ENCODE measurements around the gene CD69. TPM values are rescaled to one million over a fixed set of nuclear protein-coding genes. Genes with fewer than 3 reads are reported as not detected.

The CD69 gene
- total RNA-seq, 1 donor: 545 TPM

- DNase-seq (ENCODE audit: low read depth in 2 of 3, low spot score in 2 of 3): no peak
Observed at GRCh38 chr12:9782547-9783382, 22.1 kb upstream of the CD69 start.

DNA sequence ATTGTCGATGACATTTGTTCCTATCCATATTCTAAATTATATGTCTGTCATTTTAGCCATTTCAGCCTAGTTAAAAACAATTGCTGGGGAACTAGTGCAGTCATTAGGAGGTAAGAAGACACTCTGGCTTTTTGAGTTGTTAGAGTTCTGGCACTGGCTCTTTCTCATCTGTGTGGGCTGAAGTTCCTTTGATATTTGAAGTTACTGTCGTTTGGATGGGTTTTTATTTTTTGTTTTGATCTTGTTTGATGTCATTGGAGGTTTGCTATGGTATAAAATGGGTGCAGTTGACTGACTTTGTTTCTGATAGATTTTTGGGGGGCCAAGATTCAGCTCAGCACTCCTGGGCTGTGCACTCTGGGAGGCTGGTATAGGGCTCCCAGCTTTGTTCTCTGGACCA is 20.7 kb upstream of the CD69 start:
- DNase-seq (ENCODE audit: low read depth in 2 of 3, low spot score in 2 of 3): no peak

DNA sequence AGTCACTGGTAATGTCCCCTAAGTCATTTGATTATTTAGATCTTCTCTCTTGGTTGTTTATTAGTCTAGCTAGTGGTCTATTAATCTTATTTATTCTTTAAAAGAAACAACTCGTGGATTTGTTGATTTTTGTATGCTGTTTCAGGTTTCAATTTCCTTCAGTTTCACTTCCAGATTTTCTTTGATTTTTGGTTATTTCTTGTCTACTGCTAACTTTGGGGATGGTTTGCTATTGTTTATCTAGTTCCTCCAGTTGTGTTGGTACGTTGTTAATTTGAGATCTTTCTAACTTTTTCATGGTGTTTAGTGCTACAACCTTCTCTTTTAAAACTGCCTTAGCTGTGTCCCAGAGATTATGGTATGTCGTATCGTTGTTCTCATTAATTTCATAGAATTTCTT is 18.5 kb upstream of the CD69 start:
- no peak for DNase-seq (ENCODE audit: low read depth in 2 of 3, low spot score in 2 of 3)

DNA sequence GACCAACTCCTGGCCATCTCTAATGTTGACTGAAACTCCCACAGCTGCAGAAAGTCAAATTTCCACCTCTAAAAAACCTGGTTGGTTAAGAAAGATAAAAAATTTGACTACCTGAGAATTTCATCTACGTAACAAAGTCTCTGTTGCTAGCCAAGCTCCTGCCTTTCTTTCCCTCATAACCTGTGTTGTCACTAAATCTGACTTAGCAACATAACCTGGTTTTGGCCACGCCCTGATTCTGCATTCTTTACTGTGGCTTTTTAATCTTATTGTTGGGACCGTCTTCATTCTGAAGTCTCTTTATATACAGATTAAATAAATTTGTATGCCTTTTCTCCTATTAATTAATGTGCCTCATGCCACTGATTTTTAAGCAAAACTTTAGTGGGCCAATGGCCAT is 16.1 kb upstream of the CD69 start:
- no peak for DNase-seq (ENCODE audit: low read depth in 2 of 3, low spot score in 2 of 3)

GRCh38 chr12:9773216-9773877 is 12.6 kb upstream of the CD69 start:
- peak in 1 of 3 donors; percentile 53 for DNase-seq (ENCODE audit: low read depth in 2 of 3, low spot score in 2 of 3)

DNA sequence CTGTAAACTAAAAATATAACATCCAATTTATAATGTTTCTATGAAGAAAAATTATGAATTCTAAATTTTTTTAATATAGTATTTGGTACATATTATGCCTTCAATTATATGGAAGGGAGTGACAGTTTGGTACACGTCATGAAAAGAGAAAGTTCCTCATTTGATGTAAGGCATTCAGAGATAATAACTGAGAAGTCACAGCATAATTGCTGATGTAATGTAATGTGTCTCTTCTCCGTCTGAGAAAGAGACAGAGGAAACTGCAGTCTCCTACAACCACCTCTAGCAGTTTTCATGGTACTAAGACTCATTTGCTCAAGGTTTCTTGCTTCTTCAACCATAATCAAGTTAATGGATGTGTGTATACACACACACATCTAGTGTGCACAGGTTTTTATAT is 2.3 kb upstream of the CD69 start:
- DNase-seq (ENCODE audit: low read depth in 2 of 3, low spot score in 2 of 3): peak in 1 of 3 donors; percentile 76

DNA sequence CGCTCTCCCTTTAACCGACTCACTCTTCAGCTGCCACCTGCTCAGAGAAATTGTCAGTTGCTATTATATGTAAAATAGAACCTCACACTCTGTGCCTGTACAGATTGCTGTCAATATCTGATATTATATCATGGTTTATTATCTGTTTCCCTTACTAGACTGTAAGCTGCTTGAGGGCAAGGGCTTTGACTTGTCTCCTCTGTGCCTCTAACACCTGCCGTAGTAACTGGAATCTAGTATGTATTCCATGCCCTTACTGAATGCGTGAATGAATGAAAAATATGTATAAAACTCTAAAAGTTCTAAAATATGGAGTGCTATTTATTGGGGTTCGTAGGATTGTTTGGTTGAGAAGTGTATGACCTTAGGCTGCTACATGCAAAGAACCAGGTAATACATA is 1.7 kb upstream of the CD69 start:
- DNase-seq (ENCODE audit: low read depth in 2 of 3, low spot score in 2 of 3): no peak

- peak in 2 of 3 donors; percentile 57 to 88 for DNase-seq (ENCODE audit: low read depth in 2 of 3, low spot score in 2 of 3)
Observed at GRCh38 chr12:9761419-9761781, 699 bp upstream of the CD69 start.

GRCh38 chr12:9760120-9760519 is 581 bp downstream of the CD69 start:
- peak in 1 of 3 donors; percentile 33 for DNase-seq (ENCODE audit: low read depth in 2 of 3, low spot score in 2 of 3)

- no peak for DNase-seq (ENCODE audit: low read depth in 2 of 3, low spot score in 2 of 3)
Observed at GRCh38 chr12:9759694-9760093, 1.0 kb downstream of the CD69 start.

DNA sequence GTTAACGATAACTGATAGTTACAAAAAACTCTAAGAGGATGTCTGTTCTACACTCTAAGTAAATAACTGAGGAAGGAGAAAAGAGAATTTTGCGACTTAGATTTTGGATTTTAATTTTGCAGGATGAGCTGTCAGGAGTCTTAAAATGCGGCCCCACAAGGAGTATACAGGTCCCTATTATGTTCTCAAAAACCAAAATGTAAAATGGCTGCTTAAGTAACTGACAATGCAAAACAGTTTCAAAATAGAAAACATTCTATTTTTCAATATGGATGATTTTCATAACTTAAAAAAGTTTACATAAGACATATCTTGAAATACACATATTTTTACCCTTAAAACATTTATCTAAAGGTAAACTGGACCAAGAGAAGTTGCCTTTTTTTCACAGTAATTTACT is 2.6 kb downstream of the CD69 start:
- DNase-seq (ENCODE audit: low read depth in 2 of 3, low spot score in 2 of 3): peak in 1 of 3 donors; percentile 47

DNA sequence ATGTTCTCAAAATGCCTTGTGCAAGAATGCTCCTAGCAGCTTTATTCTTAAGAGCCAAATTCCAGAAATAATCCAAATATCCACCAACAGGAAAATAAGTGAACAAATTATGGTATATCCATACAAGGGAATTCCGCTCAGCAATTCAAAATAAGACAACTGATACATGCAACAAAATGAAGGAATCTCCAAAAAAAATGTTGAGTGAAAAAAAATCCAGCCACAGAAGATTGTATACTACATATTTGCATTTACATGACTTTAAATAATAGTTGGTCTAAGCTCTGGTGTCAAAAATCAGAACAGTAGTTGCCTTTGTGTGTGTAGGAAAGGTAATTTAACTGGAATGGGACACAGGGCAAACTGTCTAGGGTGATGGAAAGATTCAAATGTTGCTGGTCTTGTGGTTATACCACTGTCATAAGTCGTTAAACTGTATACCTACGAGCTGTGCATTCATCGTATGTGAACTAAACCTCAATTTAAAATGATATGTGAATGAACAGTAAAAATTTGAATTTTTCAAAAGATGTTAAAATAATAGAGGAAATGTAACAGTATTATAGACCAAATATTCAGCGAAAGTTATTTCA is 3.2 kb downstream of the CD69 start:
- DNase-seq (ENCODE audit: low read depth in 2 of 3, low spot score in 2 of 3): peak in 1 of 3 donors; percentile 24

DNA sequence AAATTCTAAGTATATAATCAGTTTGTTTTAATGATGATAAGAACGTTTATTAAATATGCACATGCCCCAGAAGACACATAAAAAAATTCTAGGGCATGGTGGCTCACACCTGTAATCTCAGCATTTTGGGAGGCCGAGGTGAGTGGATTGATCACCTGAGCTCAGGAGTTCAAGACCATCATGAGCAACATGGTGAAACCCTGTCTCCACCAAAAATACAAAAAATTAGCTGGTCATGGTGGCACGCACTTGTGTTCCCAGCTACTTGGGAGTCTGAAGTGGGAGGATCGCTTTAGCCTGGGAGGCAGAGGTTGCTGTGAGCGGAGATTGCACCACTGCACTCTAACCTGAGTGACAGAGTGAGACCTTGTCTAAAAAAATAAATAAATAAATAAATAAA is 4.0 kb downstream of the CD69 start:
- peak in 1 of 3 donors; percentile 12 for DNase-seq (ENCODE audit: low read depth in 2 of 3, low spot score in 2 of 3)

DNA sequence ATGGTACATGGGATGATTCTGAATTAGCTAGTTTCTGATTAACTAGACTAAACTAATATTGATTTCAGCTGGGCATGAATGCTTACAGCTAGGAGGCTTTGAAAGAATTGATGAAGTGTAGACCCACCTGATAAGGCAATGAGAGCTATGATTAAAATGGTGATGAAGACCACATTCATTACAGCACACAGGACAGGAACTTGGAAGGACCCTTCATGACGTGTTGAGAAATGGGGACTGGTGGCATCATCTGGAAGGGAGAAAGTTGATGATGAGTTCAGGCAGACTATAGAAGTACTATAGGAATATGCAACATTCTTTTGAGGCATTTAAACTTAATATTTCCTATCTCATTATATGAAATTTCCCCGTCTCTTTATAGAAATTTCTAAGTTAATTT is 4.5 kb downstream of the CD69 start:
- DNase-seq (ENCODE audit: low read depth in 2 of 3, low spot score in 2 of 3): no peak

DNA sequence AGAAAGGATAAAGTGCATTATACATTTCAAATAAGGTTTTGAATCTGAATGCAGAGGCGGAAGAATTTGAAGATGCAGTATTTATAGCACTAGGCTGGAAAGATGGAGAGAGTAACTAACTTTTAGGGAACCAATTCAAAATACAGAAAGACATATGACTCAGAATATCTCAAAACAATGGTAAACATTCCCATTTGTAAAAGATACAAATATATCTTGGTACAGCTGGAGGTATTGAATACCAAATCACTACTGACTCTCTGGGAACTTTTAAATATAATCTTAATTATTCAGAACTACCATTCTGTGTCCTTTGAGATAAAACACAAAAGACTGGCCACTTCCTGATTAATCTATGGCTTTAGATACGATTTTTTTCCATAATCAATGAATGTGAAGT is 5.1 kb downstream of the CD69 start:
- DNase-seq (ENCODE audit: low read depth in 2 of 3, low spot score in 2 of 3): no peak

GRCh38 chr12:9755035-9755434 is 5.7 kb downstream of the CD69 start:
- no peak for DNase-seq (ENCODE audit: low read depth in 2 of 3, low spot score in 2 of 3)

DNA sequence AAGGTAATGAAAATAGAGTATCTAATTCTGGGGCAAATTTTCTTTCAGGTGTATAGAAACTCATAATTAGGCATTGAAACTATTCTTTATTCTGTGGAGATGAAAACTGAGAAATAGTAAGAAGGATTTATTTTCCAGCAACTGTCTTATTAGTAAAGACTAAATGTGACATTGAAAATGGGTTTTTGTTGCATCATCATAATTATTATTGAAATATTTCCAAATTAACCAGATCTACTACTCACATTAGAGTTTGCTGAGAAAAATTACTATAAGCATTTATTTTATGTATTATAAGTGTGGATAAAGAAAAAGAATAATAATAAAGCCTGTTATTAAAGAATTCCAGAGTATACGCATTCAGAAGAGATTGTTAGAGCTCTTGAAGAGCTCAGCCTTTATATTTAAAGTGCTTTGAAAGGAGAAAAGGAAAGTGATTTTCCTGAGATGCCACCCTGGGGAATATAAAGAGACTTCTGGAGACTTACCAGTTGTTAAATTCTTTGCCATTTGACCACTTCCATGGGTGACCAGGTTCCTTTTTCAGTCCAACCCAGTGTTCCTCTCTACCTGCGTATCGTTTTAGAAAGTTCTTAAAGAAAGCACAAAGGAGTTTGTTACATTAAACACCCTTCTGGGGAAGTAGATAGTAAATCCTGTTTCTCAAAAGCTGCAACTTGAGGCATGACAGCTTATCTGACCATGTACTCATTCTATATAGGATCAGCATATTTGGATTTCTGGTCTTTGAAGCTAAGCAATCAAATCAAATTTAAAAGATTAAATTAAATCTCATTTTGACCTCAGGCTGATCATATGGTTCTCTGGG is 6.4 kb downstream of the CD69 start:
- peak in 1 of 3 donors; percentile 11 for DNase-seq (ENCODE audit: low read depth in 2 of 3, low spot score in 2 of 3)

DNA sequence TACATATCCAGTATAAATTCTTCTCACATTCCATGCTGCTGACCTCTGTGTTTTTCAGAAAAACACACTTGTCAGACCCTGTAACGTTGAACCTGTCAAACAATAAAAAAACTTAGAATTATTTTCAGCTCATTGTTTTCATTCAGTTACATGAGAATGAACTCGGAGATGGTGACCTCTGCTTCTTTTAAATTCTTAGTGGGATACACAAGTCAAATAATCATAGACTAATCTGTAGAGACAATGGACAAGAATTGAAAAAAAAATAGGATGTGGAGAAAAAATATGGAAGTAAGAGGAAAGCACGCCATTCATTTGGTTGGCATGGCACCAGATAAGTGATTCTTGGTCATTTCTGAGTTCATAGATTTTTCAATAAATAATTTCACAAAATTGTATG is 7.2 kb downstream of the CD69 start:
- peak in 1 of 3 donors; percentile 34 for DNase-seq (ENCODE audit: low read depth in 2 of 3, low spot score in 2 of 3)

DNA sequence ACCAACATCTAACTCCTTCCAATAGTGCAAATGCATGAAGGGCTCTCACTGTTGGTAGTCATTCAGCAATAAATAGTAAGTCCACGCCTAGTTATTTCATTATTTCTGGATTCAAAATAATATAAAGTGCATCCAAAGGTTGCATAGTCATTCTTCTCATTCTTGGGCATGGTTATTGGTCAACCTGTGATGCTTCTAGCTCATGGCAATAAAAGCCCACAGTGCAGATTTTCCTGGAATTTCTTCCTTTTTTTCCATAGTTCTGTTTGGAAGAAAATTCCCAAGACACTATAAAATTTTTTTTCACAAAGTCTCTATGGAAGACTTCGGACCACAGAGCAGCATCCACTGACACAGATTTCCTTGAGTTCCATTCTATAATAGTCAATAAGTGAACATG is 7.6 kb downstream of the CD69 start:
- DNase-seq (ENCODE audit: low read depth in 2 of 3, low spot score in 2 of 3): peak in 1 of 3 donors; percentile 13

DNA sequence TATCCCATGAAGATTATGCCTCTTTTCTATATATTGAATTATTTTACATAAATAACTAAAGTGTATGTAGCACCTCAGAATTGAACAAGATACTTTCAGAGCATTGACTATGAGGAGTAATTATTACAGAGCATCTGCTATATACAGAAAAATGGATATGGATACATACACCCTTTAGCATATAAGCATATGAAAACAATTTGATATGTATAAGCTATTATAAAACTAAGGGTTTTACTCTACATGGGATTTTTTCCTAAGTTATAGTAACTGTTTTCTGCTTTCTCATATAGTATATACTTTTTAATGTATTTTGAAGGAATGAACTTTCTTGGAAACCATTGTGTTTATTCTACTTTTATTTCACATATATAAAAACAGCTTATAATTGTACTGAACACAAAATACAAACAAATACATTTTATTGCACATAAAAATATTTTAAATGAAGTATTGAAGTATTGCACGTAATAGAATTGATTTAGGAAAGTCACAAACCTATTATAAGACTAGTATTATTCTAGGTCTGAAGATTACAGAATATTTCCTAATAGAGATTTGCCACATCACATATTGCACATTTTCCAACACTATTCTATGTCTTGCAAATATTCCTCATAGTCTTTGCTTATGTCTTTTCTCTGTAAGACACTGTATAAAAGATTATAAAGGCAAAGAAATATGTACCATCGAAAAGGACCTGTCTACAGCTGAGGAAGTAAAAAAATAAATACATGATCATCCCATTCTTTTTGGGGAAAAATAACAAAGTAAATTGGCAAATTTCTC is 8.4 kb downstream of the CD69 start:
- DNase-seq (ENCODE audit: low read depth in 2 of 3, low spot score in 2 of 3): peak in 1 of 3 donors; percentile 34
